ENCODE results near the gene APOA4. TPM values are rescaled to one million over a fixed set of nuclear protein-coding genes. Genes with fewer than 3 reads are reported as not detected.

The APOA4 gene
- total and polyA plus RNA-seq, 2 of the 13 experiments (the other 11 are each of a cell fraction or from before 2014, with no cell fraction given): 3.8 to 7.2 TPM

- TF ChIP-seq ZNF180 (CRISPR knock-in tag; IDR thresholded peaks at IDR 0.05; ENCODE audit: borderline replicate concordance, low read depth) (no peak), SMC3 (IDR thresholded peaks at IDR 0.05; ENCODE audit: low read length) (no peak; the same call in 1 of the 2 replicates), ZBTB38 (CRISPR knock-in tag; IDR thresholded peaks at IDR 0.05) (peak; percentile 58; the same call in 1 of the 2 replicates), ZNF646 (CRISPR knock-in tag; IDR thresholded peaks at IDR 0.05) (no peak), IKZF5 (CRISPR knock-in tag; IDR thresholded peaks at IDR 0.05) (peak; percentile 71; the same call in 1 of the 2 replicates), TCF7 (IDR thresholded peaks at IDR 0.05; ENCODE audit: low read depth) (no peak), RXRB (CRISPR knock-in tag; IDR thresholded peaks at IDR 0.05; ENCODE audit: borderline replicate concordance) (peak; percentile 68; the same call in 1 of the 2 replicates), ZHX2 (IDR thresholded peaks at IDR 0.05; ENCODE audit: low read depth) (no peak), ZHX2 (CRISPR knock-in tag; IDR thresholded peaks at IDR 0.05; ENCODE audit: borderline replicate concordance) (no peak), BRCA1 (CRISPR knock-in tag; IDR thresholded peaks at IDR 0.05) (no peak), HNRNPK (IDR thresholded peaks at IDR 0.05; ENCODE audit: low read depth, low read length, poor library complexity, severe bottlenecking) (no peak), CSRNP1 (CRISPR knock-in tag; IDR thresholded peaks at IDR 0.05) (peak; percentile 13; the same call in 1 of the 2 replicates), ZNF446 (CRISPR knock-in tag; IDR thresholded peaks at IDR 0.05) (peak; percentile 26; the same call in 1 of the 2 replicates), WIZ (CRISPR knock-in tag; IDR thresholded peaks at IDR 0.05) (no peak)
Measured at GRCh38 chr11:116829525-116830183, 6.5 kb upstream of the APOA4 start, which contains the start of gene APOC3 (continued).

Measured in HepG2 (cell line).